Activated B cell treated with CpG ODN at 0.5 μM for 24 hours (primary cell): ENCODE data around the gene LY86. TPM values are rescaled to one million over a fixed set of nuclear protein-coding genes. Genes with fewer than 3 reads are reported as not detected.

Experiments
- ATAC-seq: fragments of 200-7000 bp; cut with Tn5 transposase; one replicate; pipeline ENCODE4 v1.10.0; 2021; ENCODE audit warnings: low read depth, mild to moderate bottlenecking, moderate library complexity
- CTCF ChIA-PET: fragments of 350-600 bp; sonication (Branson Sonifier 250); formaldehyde crosslinking; loops from one replicate; lab custom pipeline; 2021; ENCODE audit warnings: antibody characterized with exemption; lab: Charles Lee
- POLR2A ChIA-PET: fragments of 350-600 bp; sonication (Branson Sonifier 250); formaldehyde crosslinking; loops from one replicate; lab custom pipeline; 2021; ENCODE audit warnings: antibody characterized with exemption; lab: Charles Lee
- DNase-seq: peaks from one replicate; pipeline ENCODE4 v3.0.0; 2022
- H3K27ac Mint-ChIP-seq: one replicate; pipeline ENCODE4 v1.8.0; 2020; ENCODE audit warnings: mixed read lengths
- H3K27me3 Mint-ChIP-seq: one replicate; pipeline ENCODE4 v1.8.0; 2021; ENCODE audit warnings: mixed read lengths
- H3K36me3 Mint-ChIP-seq: one replicate; pipeline ENCODE4 v1.8.0; 2021; ENCODE audit warnings: low read depth, mixed read lengths
- H3K4me1 Mint-ChIP-seq: one replicate; pipeline ENCODE4 v1.8.0; 2021; ENCODE audit warnings: mixed read lengths
- H3K4me3 Mint-ChIP-seq: one replicate; pipeline ENCODE4 v1.8.0; 2020; ENCODE audit warnings: mild to moderate bottlenecking, mixed read lengths
- H3K9me3 Mint-ChIP-seq: one replicate; pipeline ENCODE4 v1.8.0; 2020; ENCODE audit warnings: mixed read lengths
- CTCF ChIP-seq: fragments of 200-600 bp; IDR thresholded peaks from one replicate; pipeline ENCODE4 v1.8.0; 2022; ENCODE audit warnings: antibody characterized with exemption, mild to moderate bottlenecking
- intact Hi-C: fragments of 100-400 bp; cut with micrococcal nuclease; formaldehyde crosslinking; loops from one replicate; pipeline ENCODE4 v1.15.1; 2024
- total RNA-seq: library from RNA; stranded (reverse); gene quantifications from 2 replicates; pipeline ENCODE4 v1.2.3, GENCODE V29; 2022

Gene LY86
- total RNA-seq, 1 donor from 2014 or later, result 58.1 TPM

DNA sequence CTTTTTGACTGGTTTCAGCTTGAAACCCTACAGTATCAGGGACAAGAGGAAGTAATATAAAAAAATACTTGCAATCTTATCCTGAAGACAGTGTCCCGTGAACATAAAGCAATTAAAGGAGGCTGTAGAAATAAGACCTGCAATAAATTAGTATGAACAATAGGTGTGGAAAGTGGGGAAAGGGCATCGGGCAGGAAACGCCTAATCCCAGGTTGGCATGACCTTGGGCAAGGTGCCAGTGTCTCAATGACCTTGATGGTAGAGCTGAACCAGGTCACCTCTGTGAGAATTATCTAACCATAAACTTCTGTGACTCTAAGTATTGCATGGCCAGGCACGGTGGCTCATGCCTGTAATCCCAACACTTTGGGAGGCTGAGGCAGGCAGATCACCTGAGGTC is 115.2 kb downstream of the LY86 start:
- ATAC-seq (no peak), DNase-seq (no peak)
- CTCF ChIA-PET, result no interaction called here
- Mint-ChIP-seq H3K36me3 (no peaks in the 10 kb centered on the region), H3K27ac (no peak overlapping the region), H3K9me3 (no peaks in the 10 kb centered on the region), H3K4me1 (no peaks in the 10 kb centered on the region), H3K4me3 (no peak overlapping the region), H3K27me3 (peaks cover 18% of the 10 kb centered on the region)
- intact Hi-C loops, result no loop called here
- no peak for TF ChIP-seq CTCF
- POLR2A ChIA-PET, result interaction anchor here (1.1 kb wide), 1 partner anchor 44 kb away, joined by 4 read pairs; no protein-coding TSS in a partner anchor
